ENCODE data around the gene TMEFF1.
A peak's percentile ranks its signal among the peaks of the same experiment; 100 is the strongest.

The TMEFF1 gene

GRCh38 chr9:100466171-100466828 lies 6.6 kb upstream of the TMEFF1 start:
- TF ChIP-seq CTCF (IDR thresholded peaks at IDR 0.05; ENCODE audit: control insufficient read depth, extremely low read depth, insufficient read depth) = no peak
- no peak overlapping the region for H3K4me3 ChIP-seq (ENCODE audit: low read depth, low read length)
- peak; percentile 84 for DNase-seq (ENCODE audit: low read depth)

DNA sequence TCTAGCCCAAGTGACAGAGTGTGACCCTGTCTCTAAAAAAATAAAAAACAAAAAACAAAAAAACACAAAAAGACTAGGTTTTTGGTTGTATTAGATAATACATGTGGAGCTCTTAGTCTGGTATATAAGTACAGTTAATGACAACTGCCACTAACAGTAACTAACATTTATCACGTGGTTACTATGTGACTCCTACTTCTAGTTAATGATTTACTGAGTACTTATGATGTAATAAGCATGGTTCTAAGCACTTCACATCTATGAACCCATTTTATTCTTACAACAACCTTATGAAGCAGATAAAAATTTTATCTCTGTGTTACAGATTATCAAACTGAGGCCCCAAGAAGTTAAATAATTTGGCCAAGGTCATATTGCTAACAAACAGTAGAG lies 6.1 kb upstream of the TMEFF1 start:
- H3K4me3 ChIP-seq (ENCODE audit: low read depth, low read length) = no peak overlapping the region
- no peak for DNase-seq (ENCODE audit: low read depth)
- TF ChIP-seq CTCF (IDR thresholded peaks at IDR 0.05; ENCODE audit: control insufficient read depth, extremely low read depth, insufficient read depth) = no peak

- no peak overlapping the region for H3K4me3 ChIP-seq (ENCODE audit: low read depth, low read length)
- DNase-seq (ENCODE audit: low read depth) = no peak
- TF ChIP-seq CTCF (IDR thresholded peaks at IDR 0.05; ENCODE audit: control insufficient read depth, extremely low read depth, insufficient read depth) = no peak
Observed at GRCh38 chr9:100468041-100468440, 4.9 kb upstream of the TMEFF1 start.

GRCh38 chr9:100472268-100472667 lies 681 bp upstream of the TMEFF1 start:
- DNase-seq (ENCODE audit: low read depth) = no peak
- no peak for TF ChIP-seq CTCF (IDR thresholded peaks at IDR 0.05; ENCODE audit: control insufficient read depth, extremely low read depth, insufficient read depth)
- no peak overlapping the region for H3K4me3 ChIP-seq (ENCODE audit: low read depth, low read length)

GRCh38 chr9:100473276-100474081 lies 530 bp downstream of the TMEFF1 start:
- DNase-seq (ENCODE audit: low read depth) = no peak
- no peak for TF ChIP-seq CTCF (IDR thresholded peaks at IDR 0.05; ENCODE audit: control insufficient read depth, extremely low read depth, insufficient read depth)
- H3K4me3 ChIP-seq (ENCODE audit: low read depth, low read length) = peak overlapping the region; percentile 33

DNA sequence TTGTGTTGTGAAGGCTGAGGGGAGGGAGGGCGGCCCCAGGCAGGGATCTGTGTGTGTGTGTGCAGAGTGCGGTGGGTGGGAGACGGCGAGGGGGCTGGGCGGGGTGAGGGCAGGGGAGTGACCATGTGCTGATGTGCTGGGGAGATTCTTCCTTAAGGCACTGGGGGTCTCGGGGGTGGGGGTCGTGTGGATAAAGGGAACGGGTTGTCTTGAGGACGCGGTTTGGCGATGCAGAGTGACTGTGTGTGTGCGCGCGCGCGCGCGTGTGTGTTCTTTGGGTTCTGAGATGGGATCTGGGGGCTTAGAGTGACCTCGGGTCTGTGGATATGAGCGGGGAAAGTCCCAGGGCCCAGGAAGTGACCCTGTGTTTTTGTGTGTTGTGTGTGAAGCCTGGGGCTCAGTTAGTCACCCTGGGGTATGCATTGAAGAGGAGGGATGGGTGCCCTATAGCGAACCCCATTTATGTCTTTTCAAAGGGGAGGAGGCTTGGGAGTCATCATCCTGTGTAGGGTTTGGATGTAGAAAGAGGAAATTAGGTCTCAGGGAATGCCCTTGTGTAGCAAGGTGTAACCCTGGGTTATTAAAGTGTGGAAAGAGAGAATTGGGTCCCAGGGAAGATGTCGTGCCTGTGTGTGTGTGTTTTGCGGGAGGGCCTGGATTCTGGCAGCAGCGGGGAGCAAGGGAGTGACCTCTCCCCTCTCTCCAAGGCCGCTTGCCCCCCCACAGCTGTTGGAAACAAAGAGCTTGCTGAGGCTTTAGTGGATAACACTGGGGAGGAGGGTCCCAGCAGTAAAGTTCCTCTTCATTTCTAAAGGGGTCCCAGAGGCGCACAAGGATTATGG lies 1.4 kb downstream of the TMEFF1 start:
- H3K4me3 ChIP-seq (ENCODE audit: low read depth, low read length) = no peak overlapping the region
- no peak for DNase-seq (ENCODE audit: low read depth)
- no peak for TF ChIP-seq CTCF (IDR thresholded peaks at IDR 0.05; ENCODE audit: control insufficient read depth, extremely low read depth, insufficient read depth)
